ENCODE results near the gene ZC2HC1B. TPM values are rescaled to one million over a fixed set of nuclear protein-coding genes. Genes with fewer than 3 reads are reported as not detected.
A peak's percentile ranks its signal among the peaks of the same experiment; 100 is the strongest.

Gene ZC2HC1B
- total RNA-seq, 5 donors from 2014 or later (not counting 1 experiment from before 2014, with no cell fraction given): not detected

DNA sequence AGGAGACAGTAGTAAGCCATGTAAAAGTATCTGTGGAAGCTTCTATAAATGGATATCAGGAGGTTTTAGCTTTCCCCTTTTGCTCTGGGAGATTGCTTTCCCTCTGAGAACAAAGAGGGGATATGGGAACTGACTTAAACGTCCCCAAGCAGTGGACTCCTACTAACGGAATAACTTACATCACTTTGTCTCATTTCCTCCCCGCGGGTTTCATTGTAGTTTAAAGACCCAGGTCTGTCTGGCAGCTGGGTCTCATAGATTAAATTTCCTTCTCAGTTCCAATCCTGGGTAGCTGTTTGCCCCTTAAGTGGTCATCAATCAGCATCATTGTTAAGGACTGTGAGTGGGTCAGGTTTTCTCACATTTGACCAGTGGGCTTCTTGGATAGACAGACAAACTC, 75.1 kb downstream of the ZC2HC1B start:
- H3K27ac Mint-ChIP-seq: no peak overlapping the region

GRCh38 chr6:143940011-143940597, 75.8 kb downstream of the ZC2HC1B start:
- Histone ChIP-seq H3K4me3 (ENCODE audit: control insufficient read depth in 1 of 2, extremely low read depth in 1 of 2, low read length in 1 of 2) (no peak overlapping the region), H3K36me3 (ENCODE audit: control insufficient read depth in 2 of 2, extremely low read depth in 1 of 2, insufficient read depth in 1 of 2, low read length in 1 of 2) (no peaks in the 10 kb centered on the region), H3K4me1 (ENCODE audit: control insufficient read depth in 1 of 2, extremely low read depth in 1 of 2, insufficient read depth in 2 of 2, low read length in 2 of 2) (peaks cover 0 to 8% of the 10 kb centered on the region in 2 experiments), H3K27ac (ENCODE audit: low read length) (no peak overlapping the region), H3K27me3 (replicated peaks in 1 of 2; ENCODE audit: control insufficient read depth in 2 of 2, extremely low read depth in 1 of 2, insufficient read depth in 2 of 2, low read length in 1 of 2) (peaks cover 0 to 2% of the 10 kb centered on the region in 2 experiments), H3K9me3 (no peaks in the 10 kb centered on the region)
- no peak overlapping the region for H3K27ac Mint-ChIP-seq
- WGBS (ENCODE audit: insufficient coverage): 0% methylated on average over 1 of the region's 4 CpGs
- no peak overlapping the region for H3K4me3 Mint-ChIP-seq
- CTCF ChIA-PET: interaction anchor here (0.5 to 1.7 kb wide), 41 partner anchors 9 to 1468 kb away, joined by 3 to 20 read pairs (median 3); partner anchors contain the start of gene PLAGL1 (in 1 of the 2)
- DNase-seq (peak; percentile 11 to 74 (median 45)), ATAC-seq (replicated peaks in 1 of 4) (peak; percentile 83 to 95 (median 89))
- H3K36me3 Mint-ChIP-seq: no peaks in the 10 kb centered on the region
- no peaks in the 10 kb centered on the region for H3K27me3 Mint-ChIP-seq
- POLR2A ChIA-PET: no interaction called here
- H3K4me1 Mint-ChIP-seq: peaks cover 8 to 11% (median 10%) of the 10 kb centered on the region in 3 donors
- no peaks in the 10 kb centered on the region for H3K9me3 Mint-ChIP-seq

More for the DNA sequence above, 75.1 kb downstream of the ZC2HC1B start:
- peaks cover 0 to 8% of the 10 kb centered on the region in 2 experiments for H3K4me1 ChIP-seq (ENCODE audit: control insufficient read depth in 1 of 2, extremely low read depth in 1 of 2, insufficient read depth in 2 of 2, low read length in 2 of 2)
- Mint-ChIP-seq H3K4me3 (no peak overlapping the region), H3K36me3 (peaks cover under 1% of the 10 kb centered on the region), H3K27me3 (peaks cover 0 to under 1% of the 10 kb centered on the region in 2 donors), H3K9me3 (no peaks in the 10 kb centered on the region), H3K4me1 (peaks cover 8 to 11% (median 10%) of the 10 kb centered on the region in 3 donors)
- H3K4me3 ChIP-seq (ENCODE audit: control insufficient read depth in 1 of 2, extremely low read depth in 1 of 2, low read length in 1 of 2): no peak overlapping the region
- no peak for ATAC-seq (replicated peaks in 1 of 4)
- ChIA-PET POLR2A (no interaction called here), CTCF (interaction anchor here (0.6 to 1.7 kb wide), 22 partner anchors 11 to 1467 kb away, joined by 3 to 20 read pairs (median 6); partner anchors contain the start of gene PLAGL1 (in 1 of the 2))
- peaks cover 0 to 8% of the 10 kb centered on the region in 2 experiments for H3K27me3 ChIP-seq (replicated peaks in 1 of 2; ENCODE audit: control insufficient read depth in 2 of 2, extremely low read depth in 1 of 2, insufficient read depth in 2 of 2, low read length in 1 of 2)
- WGBS (ENCODE audit: insufficient coverage): 52% methylated on average over 3 of the region's 4 CpGs
- no peak overlapping the region for H3K27ac ChIP-seq (ENCODE audit: low read length)
- no peak for DNase-seq
- no peaks in the 10 kb centered on the region for H3K36me3 ChIP-seq (ENCODE audit: control insufficient read depth in 2 of 2, extremely low read depth in 1 of 2, insufficient read depth in 1 of 2, low read length in 1 of 2)
- H3K9me3 ChIP-seq: no peaks in the 10 kb centered on the region

DNA sequence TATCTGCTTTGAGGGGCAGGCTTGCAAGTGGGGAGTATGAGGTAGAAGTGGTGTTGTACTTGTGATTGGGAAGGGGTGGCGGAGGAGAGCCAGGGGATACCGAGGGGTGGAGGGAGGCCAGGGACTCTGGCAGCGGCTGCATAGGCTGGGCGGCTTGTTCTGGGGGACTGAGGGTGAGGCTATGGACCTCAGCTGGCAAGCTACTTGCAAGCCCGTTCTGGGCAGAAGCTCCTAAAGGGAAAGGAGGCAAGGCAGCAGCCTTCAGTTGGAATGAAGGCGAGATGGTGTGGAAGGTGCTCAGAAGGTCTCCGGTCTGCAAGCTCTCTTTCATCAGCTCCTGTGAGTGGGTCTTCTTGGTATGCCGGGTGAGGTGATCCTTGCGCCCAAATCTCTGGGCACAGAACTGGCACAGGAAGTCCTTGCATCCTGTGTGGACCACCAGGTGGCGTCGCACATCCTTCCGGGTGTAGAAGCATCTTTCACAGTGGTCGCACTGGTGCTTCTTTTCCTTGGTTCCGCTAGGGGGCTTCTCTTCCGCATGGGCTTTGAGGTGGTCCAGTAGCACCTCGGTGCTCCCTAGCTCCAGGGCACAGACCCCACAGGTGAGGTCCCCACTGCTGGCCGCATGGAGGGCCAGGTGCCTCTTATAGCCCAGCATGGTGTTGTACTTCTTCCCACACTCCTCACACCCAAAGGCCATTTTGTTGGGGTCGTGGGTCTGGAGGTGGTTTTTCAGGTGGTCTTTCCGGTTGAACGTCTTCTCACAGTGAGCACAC, 77.8 kb downstream of the ZC2HC1B start:
- POLR2A ChIA-PET: interaction anchor here in 1 of 2 donors (0.5 kb wide), 1 partner anchor 125 kb away, joined by 7 read pairs; no protein-coding TSS in a partner anchor
- Mint-ChIP-seq H3K9me3 (no peaks in the 10 kb centered on the region), H3K27ac (peak overlapping the region in 1 of 2 donors; percentile 73), H3K4me1 (peaks cover 8 to 11% (median 10%) of the 10 kb centered on the region in 3 donors), H3K27me3 (no peaks in the 10 kb centered on the region), H3K36me3 (peaks cover under 1% of the 10 kb centered on the region), H3K4me3 (no peak overlapping the region)
- no peaks in the 10 kb centered on the region for H3K9me3 ChIP-seq
- no peaks in the 10 kb centered on the region for H3K36me3 ChIP-seq (ENCODE audit: control insufficient read depth in 2 of 2, extremely low read depth in 1 of 2, insufficient read depth in 1 of 2, low read length in 1 of 2)
- WGBS (ENCODE audit: insufficient coverage): 69% methylated on average over 13 of the region's 20 CpGs
- peaks cover 0 to 8% of the 10 kb centered on the region in 2 experiments for H3K4me1 ChIP-seq (ENCODE audit: control insufficient read depth in 1 of 2, extremely low read depth in 1 of 2, insufficient read depth in 2 of 2, low read length in 2 of 2)
- H3K27me3 ChIP-seq (replicated peaks in 1 of 2; ENCODE audit: control insufficient read depth in 2 of 2, extremely low read depth in 1 of 2, insufficient read depth in 2 of 2, low read length in 1 of 2): no peaks in the 10 kb centered on the region
- ATAC-seq (replicated peaks in 1 of 4): peak; percentile 45 to 71 (median 64)
- no peak overlapping the region for H3K4me3 ChIP-seq (ENCODE audit: control insufficient read depth in 1 of 2, extremely low read depth in 1 of 2, low read length in 1 of 2)
- DNase-seq: peak; percentile 6 to 71 (median 50)
- CTCF ChIA-PET: interaction anchor here (0.6 to 1.4 kb wide), 8 partner anchors 8 to 429 kb away, joined by 3 to 6 read pairs (median 4); no protein-coding TSS in a partner anchor
- H3K27ac ChIP-seq (ENCODE audit: low read length): no peak overlapping the region

DNA sequence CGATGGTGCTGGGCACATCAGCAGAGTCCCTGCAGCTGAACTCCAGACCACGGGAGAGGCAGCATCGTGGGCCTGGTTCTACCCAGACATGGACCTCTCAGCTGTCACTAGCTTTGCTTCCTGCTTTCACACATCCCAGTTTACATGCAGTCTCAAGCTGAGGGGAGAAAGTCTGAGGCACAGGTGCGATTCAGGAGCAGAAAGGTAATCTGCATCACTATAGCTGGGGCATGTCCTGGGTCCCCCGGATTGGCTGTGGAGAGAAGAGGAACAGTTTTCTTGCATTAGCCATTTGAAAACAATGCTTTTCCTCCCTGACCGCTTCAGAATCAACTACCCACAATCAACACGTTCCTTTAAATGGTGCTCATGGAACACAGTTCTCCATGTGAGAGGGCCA, 83.9 kb downstream of the ZC2HC1B start:
- H3K36me3 ChIP-seq (ENCODE audit: control insufficient read depth in 2 of 2, extremely low read depth in 1 of 2, insufficient read depth in 1 of 2, low read length in 1 of 2): no peaks in the 10 kb centered on the region
- H3K4me1 ChIP-seq (ENCODE audit: control insufficient read depth in 1 of 2, extremely low read depth in 1 of 2, insufficient read depth in 2 of 2, low read length in 2 of 2): no peaks in the 10 kb centered on the region
- Mint-ChIP-seq H3K4me1 (no peaks in the 10 kb centered on the region), H3K27ac (no peak overlapping the region), H3K9me3 (no peaks in the 10 kb centered on the region), H3K36me3 (peaks cover 6% of the 10 kb centered on the region), H3K4me3 (no peak overlapping the region), H3K27me3 (no peaks in the 10 kb centered on the region)
- H3K9me3 ChIP-seq: no peaks in the 10 kb centered on the region
- ATAC-seq (replicated peaks in 1 of 4) (no peak), DNase-seq (no peak)
- no peaks in the 10 kb centered on the region for H3K27me3 ChIP-seq (replicated peaks in 1 of 2; ENCODE audit: control insufficient read depth in 2 of 2, extremely low read depth in 1 of 2, insufficient read depth in 2 of 2, low read length in 1 of 2)
- ChIA-PET CTCF (no interaction called here), POLR2A (no interaction called here)
- H3K4me3 ChIP-seq (ENCODE audit: control insufficient read depth in 1 of 2, extremely low read depth in 1 of 2, low read length in 1 of 2): no peak overlapping the region
- no peak overlapping the region for H3K27ac ChIP-seq (ENCODE audit: low read length)
- 84% methylated on average over 3 of the region's 7 CpGs for WGBS (ENCODE audit: insufficient coverage)

DNA sequence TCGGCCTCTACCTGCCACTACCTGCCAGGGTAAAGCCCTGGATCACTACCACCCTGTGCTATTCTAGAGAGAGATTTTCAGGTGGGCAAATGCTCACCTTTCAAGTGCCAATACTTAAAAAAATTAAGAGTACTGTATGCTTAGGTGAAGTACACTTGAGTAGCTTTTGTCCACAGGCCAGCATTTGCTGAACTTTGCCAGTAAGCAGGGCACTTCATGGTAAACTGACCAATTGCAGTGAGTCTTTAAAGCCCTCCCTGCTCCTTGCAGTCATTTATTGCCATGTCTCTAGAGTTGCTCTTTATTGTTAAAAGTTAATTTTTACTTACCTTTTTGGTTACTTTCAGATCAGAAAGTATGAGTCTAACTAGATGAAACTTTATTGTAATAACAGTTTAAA, 85.3 kb downstream of the ZC2HC1B start:
- Histone ChIP-seq H3K27ac (ENCODE audit: low read length) (no peak overlapping the region), H3K36me3 (ENCODE audit: control insufficient read depth in 2 of 2, extremely low read depth in 1 of 2, insufficient read depth in 1 of 2, low read length in 1 of 2) (no peaks in the 10 kb centered on the region), H3K27me3 (replicated peaks in 1 of 2; ENCODE audit: control insufficient read depth in 2 of 2, extremely low read depth in 1 of 2, insufficient read depth in 2 of 2, low read length in 1 of 2) (no peaks in the 10 kb centered on the region), H3K4me3 (ENCODE audit: control insufficient read depth in 1 of 2, extremely low read depth in 1 of 2, low read length in 1 of 2) (no peak overlapping the region), H3K9me3 (no peaks in the 10 kb centered on the region), H3K4me1 (ENCODE audit: control insufficient read depth in 1 of 2, extremely low read depth in 1 of 2, insufficient read depth in 2 of 2, low read length in 2 of 2) (no peaks in the 10 kb centered on the region)
- H3K4me1 Mint-ChIP-seq: no peaks in the 10 kb centered on the region
- ChIA-PET POLR2A (no interaction called here), CTCF (no interaction called here)
- no peaks in the 10 kb centered on the region for H3K27me3 Mint-ChIP-seq
- H3K36me3 Mint-ChIP-seq: peaks cover 6% of the 10 kb centered on the region
- no peak overlapping the region for H3K4me3 Mint-ChIP-seq
- DNase-seq (no peak), ATAC-seq (replicated peaks in 1 of 4) (no peak)
- WGBS (ENCODE audit: insufficient coverage): no CpG with 5 or more reads among the region's 1 CpG
- no peak overlapping the region for H3K27ac Mint-ChIP-seq
- H3K9me3 Mint-ChIP-seq: no peaks in the 10 kb centered on the region

- H3K27me3 Mint-ChIP-seq: no peaks in the 10 kb centered on the region
- no peaks in the 10 kb centered on the region for H3K27me3 ChIP-seq (replicated peaks in 1 of 2; ENCODE audit: control insufficient read depth in 2 of 2, extremely low read depth in 1 of 2, insufficient read depth in 2 of 2, low read length in 1 of 2)
- no peak overlapping the region for H3K27ac ChIP-seq (ENCODE audit: low read length)
- no peaks in the 10 kb centered on the region for H3K9me3 ChIP-seq
- ChIA-PET CTCF (interaction anchor here in 1 of 2 donors (1.4 to 2.3 kb wide), 3 partner anchors 8 to 12 kb away, joined by 3 to 6 read pairs (median 4); no protein-coding TSS in a partner anchor), POLR2A (no interaction called here)
- no peak for DNase-seq
- H3K36me3 Mint-ChIP-seq: peaks cover 6% of the 10 kb centered on the region
- no peaks in the 10 kb centered on the region for H3K36me3 ChIP-seq (ENCODE audit: control insufficient read depth in 2 of 2, extremely low read depth in 1 of 2, insufficient read depth in 1 of 2, low read length in 1 of 2)
- no peaks in the 10 kb centered on the region for H3K4me1 ChIP-seq (ENCODE audit: control insufficient read depth in 1 of 2, extremely low read depth in 1 of 2, insufficient read depth in 2 of 2, low read length in 2 of 2)
- no peak overlapping the region for H3K4me3 ChIP-seq (ENCODE audit: control insufficient read depth in 1 of 2, extremely low read depth in 1 of 2, low read length in 1 of 2)
- H3K9me3 Mint-ChIP-seq: no peaks in the 10 kb centered on the region
- WGBS (ENCODE audit: insufficient coverage): 95% methylated on average over 8 of the region's 9 CpGs
- no peak for ATAC-seq (replicated peaks in 1 of 4)
- H3K4me1 Mint-ChIP-seq: no peaks in the 10 kb centered on the region
- H3K4me3 Mint-ChIP-seq: no peak overlapping the region
- no peak overlapping the region for H3K27ac Mint-ChIP-seq
Observed at GRCh38 chr6:143949962-143950361, 85.7 kb downstream of the ZC2HC1B start.

Data from T-cell (primary cell).